HL-60/S4 treated with phorbol 12-myristate 13-acetate at 8.2 ng/mL for 4 days and 3 days (cell line): ENCODE measurements around the gene UBXN7.
"Not testable (repeated sequence)": the region's sequence is repeated elsewhere in the genome, so short reads cannot be mapped to it uniquely, and the experiment has no call there.

Source experiments
- in situ Hi-C: fragments of 300-500 bp; cut with MboI; formaldehyde crosslinking; loops from 2 replicates; pipeline ENCODE4 v1.15.0; 2022; ENCODE audit warnings: low sequenced_read_pairs

The UBXN7 gene, protein sequence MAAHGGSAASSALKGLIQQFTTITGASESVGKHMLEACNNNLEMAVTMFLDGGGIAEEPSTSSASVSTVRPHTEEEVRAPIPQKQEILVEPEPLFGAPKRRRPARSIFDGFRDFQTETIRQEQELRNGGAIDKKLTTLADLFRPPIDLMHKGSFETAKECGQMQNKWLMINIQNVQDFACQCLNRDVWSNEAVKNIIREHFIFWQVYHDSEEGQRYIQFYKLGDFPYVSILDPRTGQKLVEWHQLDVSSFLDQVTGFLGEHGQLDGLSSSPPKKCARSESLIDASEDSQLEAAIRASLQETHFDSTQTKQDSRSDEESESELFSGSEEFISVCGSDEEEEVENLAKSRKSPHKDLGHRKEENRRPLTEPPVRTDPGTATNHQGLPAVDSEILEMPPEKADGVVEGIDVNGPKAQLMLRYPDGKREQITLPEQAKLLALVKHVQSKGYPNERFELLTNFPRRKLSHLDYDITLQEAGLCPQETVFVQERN

DNA sequence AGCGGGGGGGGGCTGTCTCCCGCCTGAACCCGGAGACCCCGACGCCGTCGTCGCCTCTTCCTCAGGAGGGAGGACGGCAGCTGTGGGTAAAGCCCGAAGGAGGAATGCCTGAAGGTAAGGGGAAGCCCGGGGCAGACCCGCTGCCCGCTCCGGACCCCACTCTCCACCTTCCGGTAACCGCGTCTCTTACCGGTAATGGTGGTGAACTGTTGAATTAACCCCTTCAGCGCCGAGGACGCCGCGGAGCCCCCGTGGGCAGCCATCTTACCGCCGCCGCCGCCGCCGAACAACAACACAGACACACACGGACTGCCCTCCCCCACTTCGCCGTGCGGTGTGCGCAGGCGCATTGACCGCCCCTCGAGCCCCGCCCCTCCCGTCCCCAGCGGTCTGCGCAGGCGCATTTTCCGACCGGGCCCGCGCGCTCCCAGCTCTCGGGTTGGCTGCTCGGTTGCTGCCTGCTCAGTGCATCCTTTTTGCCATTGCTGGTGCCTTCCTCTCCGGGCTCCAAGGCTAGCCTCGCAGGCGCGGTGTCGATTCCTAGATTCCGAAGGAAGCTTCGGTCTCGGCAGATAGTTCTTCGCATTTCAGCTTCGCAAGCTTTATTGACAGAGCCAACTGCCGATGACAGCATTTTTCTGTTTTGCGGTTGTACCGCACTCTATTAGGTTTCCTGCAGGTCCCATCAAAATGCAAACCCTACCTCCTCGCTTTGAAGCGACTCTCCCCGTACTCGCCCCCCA, at the start of gene UBXN7:
UBXN7 (minus strand) TSS at position 291 of the 743 bp plus-strand sequence; CDS start at position 263, 28 bp downstream.
- in situ Hi-C loops = no loop called here

DNA sequence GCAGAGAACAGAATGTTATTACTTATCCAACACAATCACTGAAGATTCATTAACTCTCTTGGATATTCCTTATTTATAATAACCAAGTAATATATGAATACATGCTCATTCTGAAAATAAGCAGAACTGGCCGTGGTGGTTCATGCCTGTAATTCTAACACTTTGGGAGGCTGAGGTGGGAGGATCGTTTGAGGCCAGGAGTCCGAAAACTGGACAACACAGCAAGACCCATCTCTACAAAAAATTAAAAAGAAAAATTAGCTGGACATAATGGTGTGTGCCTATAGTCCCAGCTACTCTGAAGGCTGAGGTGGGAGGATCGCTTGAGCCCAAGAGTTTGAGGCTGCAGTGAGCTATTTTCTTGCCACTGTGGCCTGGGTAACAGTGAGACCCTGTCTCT, 45.5 kb upstream of the UBXN7 start:
- in situ Hi-C loops = no loop called here

DNA sequence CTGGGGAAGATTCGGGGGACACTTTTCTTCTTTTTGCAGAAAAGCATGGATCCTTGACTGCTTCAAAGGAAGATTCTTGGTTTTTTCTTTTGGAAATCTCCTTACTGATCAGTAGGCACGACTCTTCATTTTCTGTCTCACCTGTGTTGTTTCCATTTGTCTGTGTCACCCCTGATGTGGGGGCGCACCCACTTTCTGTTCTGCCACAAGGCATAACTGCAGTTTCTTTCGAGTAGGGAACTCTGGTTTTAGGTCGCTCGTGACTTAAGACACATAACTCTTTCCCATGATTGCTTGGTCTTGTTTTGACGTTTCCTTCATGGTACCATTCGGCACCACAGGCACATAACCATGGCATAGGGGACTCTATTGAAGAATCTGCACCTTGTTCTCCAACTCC, 40.1 kb upstream of the UBXN7 start:
- in situ Hi-C loops = no loop called here

GRCh38 chr3:196471551-196471950, 39.3 kb upstream of the UBXN7 start:
- in situ Hi-C loops = no loop called here

DNA sequence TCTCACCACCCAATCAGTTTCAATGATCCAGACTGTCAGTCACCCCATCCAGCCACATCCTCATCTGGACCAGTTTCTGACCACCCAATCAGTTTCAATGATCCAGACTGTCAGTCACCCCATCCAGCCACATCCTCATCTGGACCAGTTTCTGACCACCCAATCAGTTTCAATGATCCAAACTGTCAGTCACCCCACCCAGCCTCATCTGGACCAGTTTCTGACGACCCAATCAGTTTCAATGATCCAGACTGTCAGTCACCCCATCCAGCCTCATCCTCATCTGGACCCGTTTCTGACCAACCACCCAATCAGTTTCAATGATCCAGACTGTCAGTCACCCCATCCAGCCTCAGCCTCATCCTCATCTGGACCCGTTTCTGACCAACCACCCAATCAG, 38.0 kb upstream of the UBXN7 start:
- in situ Hi-C loops = not testable (repeated sequence)

GRCh38 chr3:196463804-196464203, 31.6 kb upstream of the UBXN7 start:
- in situ Hi-C loops = no loop called here

DNA sequence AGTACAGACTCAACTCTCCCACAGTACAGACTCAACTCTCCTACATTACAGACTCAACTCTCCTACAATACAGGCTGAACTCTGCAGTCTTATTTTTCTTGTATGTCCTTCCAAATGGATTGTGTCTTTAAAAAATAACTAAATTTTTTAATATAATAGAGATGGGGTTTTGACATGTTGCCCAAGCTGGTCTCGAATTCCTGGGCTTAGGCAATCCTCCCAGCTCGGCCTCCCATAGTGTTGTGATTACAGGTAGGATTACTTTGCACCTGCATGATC, 31.2 kb upstream of the UBXN7 start:
- in situ Hi-C loops = no loop called here

- in situ Hi-C loops = not testable (repeated sequence)
Measured at GRCh38 chr3:196462680-196463477, 30.7 kb upstream of the UBXN7 start.

DNA sequence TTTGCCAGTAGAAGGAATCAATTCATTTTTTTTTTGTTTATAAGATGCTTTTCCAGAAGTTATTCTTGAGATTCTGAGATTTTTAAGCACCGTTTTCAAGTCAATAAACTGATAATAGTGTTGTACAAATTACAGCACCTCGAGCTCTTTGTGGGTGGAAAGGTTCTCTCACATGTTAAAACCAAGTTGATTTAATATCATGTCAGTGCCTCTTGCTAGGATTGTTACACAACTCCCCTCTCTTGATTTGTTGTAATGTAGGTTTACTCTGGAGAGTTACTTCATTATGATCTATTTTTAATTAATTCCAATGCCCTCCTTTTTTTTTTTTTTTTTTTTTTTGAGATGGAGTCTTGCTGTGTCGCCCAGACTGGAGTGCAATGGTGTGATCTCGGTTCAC, 25.8 kb upstream of the UBXN7 start:
- in situ Hi-C loops = no loop called here

GRCh38 chr3:196457470-196457869, 25.2 kb upstream of the UBXN7 start:
- in situ Hi-C loops = not testable (repeated sequence)

DNA sequence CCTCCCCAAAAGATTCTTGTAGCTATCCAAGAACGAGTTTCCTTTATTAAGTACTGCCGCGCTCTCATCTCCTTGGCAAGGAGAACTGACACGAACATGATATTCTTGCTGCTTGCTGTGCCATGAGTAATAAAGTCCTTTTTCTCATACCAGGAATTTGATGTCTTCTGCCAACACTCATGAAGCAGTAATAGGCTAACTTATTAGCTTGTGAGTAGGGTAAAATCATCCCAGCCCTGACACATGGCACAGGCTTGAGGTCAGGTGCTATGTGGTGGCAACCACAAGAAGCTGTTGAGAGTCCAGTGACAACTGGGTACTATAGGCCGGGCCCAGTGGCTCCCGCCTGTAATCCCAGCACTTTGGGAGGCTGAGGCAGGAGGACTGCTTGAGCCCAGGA, 22.7 kb upstream of the UBXN7 start:
- in situ Hi-C loops = no loop called here

- in situ Hi-C loops = not testable (repeated sequence)
Measured at GRCh38 chr3:196445391-196445790, 13.2 kb upstream of the UBXN7 start.

GRCh38 chr3:196444500-196444894, 12.3 kb upstream of the UBXN7 start:
- in situ Hi-C loops = no loop called here

- in situ Hi-C loops = no loop called here
Measured at GRCh38 chr3:196440696-196441095, 8.5 kb upstream of the UBXN7 start.

DNA sequence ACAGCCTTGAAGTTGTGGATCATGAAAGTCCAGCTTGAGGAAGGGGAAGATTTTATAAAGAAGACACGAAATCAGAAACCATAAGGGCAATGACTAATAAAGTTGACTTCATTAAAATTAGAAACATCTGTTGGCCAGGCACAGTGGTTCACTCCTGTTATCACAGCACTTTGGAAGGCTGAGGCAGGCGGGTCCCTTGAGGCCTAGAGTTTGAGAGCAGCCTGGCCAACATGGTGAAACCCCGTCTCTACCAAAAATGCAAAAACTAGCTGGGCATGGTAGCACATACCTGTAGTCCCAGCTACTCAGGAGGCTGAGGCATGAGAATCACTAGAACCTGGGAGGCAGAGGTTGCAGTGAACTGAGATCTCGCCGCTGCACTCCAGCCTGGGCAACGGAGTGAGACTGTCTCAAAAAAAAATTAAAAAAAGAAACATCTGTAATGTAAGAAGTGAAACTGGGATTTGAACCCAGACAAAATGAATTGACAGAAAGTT, 7.9 kb upstream of the UBXN7 start:
- in situ Hi-C loops = no loop called here

- in situ Hi-C loops = no loop called here
Measured at GRCh38 chr3:196431181-196432136, 768 bp downstream of the UBXN7 start.

GRCh38 chr3:196428041-196428440, 4.2 kb downstream of the UBXN7 start:
- in situ Hi-C loops = no loop called here

GRCh38 chr3:196424421-196424820, 7.8 kb downstream of the UBXN7 start:
- in situ Hi-C loops = not testable (repeated sequence)

GRCh38 chr3:196423044-196423781, 9.0 kb downstream of the UBXN7 start:
- in situ Hi-C loops = no loop called here
